Left lung (tissue), 10 donors: ENCODE data around the gene CELSR3. TPM values are rescaled to one million over a fixed set of nuclear protein-coding genes. Genes with fewer than 3 reads are reported as not detected.

Source experiments
- ATAC-seq: fragments of 200-7000 bp; cut with Tn5 transposase; one replicate; pipeline ENCODE4 v1.9.1; 2020; ENCODE audit warnings: moderate library complexity
- DNase-seq, 4 donors: peaks; one replicate each; pipeline ENCODE4 v3.0.0-alpha.2; 2013 to 2020
- H3K27ac ChIP-seq, 2 donors: fragments of 200-600 bp; sonication (generic) in 1 of 2; one replicate each; pipeline versions ENCODE4 v1.5.0 to v1.8.0; 2020 to 2021
- H3K27me3 ChIP-seq, 2 donors: fragments of 200-600 bp; sonication (generic) in 1 of 2; one replicate each; pipeline versions ENCODE4 v1.5.0 to v1.8.0; 2020 to 2021
- H3K36me3 ChIP-seq, 2 donors: fragments of 200-600 bp; sonication (generic) in 1 of 2; one replicate each; pipeline versions ENCODE4 v1.5.0 to v1.8.0; 2020 to 2021
- H3K4me1 ChIP-seq, 2 donors: fragments of 200-600 bp; one replicate each; pipeline ENCODE4 v1.8.0; 2021
- H3K4me3 ChIP-seq, 2 donors: fragments of 200-600 bp; sonication (generic) in 1 of 2; one replicate each; pipeline versions ENCODE4 v1.5.0 to v1.8.0; 2020 to 2021; ENCODE audit warnings: mild to moderate bottlenecking in 1 of 2
- H3K9me3 ChIP-seq, 2 donors: fragments of 200-600 bp; sonication (generic) in 1 of 2; one replicate each; pipeline versions ENCODE4 v1.5.0 to v1.8.0; 2020 to 2021
- CTCF ChIP-seq, 2 donors: fragments of 200-600 bp; sonication (generic) in 1 of 2; IDR thresholded peaks; one replicate each; pipeline versions ENCODE4 v1.5.0 to v1.8.0; 2021; ENCODE audit warnings: antibody characterized with exemption in 2 of 2
- intact Hi-C, 2 donors: fragments of 100-400 bp; cut with DNase I; formaldehyde crosslinking; loops; one replicate each; pipeline versions ENCODE4 v1.11.2 to v1.14.2; 2022
- polyA plus RNA-seq, 6 donors: library from polyadenylated mRNA; unstranded; fragments of 120-200 nt; gene quantifications; one replicate each; pipeline ENCODE4 v1.2.1, GENCODE V29; 2013; ENCODE audit not compliant: insufficient read length in 6 of 6
- total RNA-seq, 2 donors: library from RNA; stranded (reverse); fragmentation: NEBNext Ultra II Directional; extraction: Animal tissue kit (Norgen Biotek cat#: 25700); gene quantifications; one replicate each; pipeline ENCODE4 v1.2.1, GENCODE V29; 2021
- donor health status: DM: no; HTN: yes; CAD: no.
- donor health status: DM: no; HTN: no; CAD: no.

CELSR3 gene
- total and polyA plus RNA-seq, 8 donors = 0.79 to 1.7 (median 0.94) TPM

GRCh38 chr3:48688032-48688736 lies 25.5 kb upstream of the CELSR3 start:
- Histone ChIP-seq H3K4me1 (peaks cover 8 to 25% of the 10 kb centered on the region in 2 donors), H3K4me3 (no peak overlapping the region), H3K27me3 (no peaks in the 10 kb centered on the region), H3K27ac (no peak overlapping the region), H3K9me3 (no peaks in the 10 kb centered on the region), H3K36me3 (peaks cover 0 to 62% of the 10 kb centered on the region in 2 donors)
- DNase-seq (no peak), ATAC-seq (no peak)
- intact Hi-C loops = no loop called here
- TF ChIP-seq CTCF (IDR thresholded peaks at IDR 0.05) = no peak

- no peak overlapping the region for H3K27ac ChIP-seq
Measured at GRCh38 chr3:48687220-48687678, 24.6 kb upstream of the CELSR3 start.

GRCh38 chr3:48686538-48687219 lies 24.0 kb upstream of the CELSR3 start:
- DNase-seq (no peak), ATAC-seq (no peak)
- H3K9me3 ChIP-seq = no peaks in the 10 kb centered on the region
- peaks cover 0 to 54% of the 10 kb centered on the region in 2 donors for H3K36me3 ChIP-seq
- TF ChIP-seq CTCF (IDR thresholded peaks at IDR 0.05) = no peak
- H3K27ac ChIP-seq = peak overlapping the region in 1 of 2 donors; percentile 83
- H3K4me3 ChIP-seq = peak overlapping the region in 1 of 2 donors; percentile 78
- intact Hi-C loops = no loop called here
- H3K27me3 ChIP-seq = no peaks in the 10 kb centered on the region
- H3K4me1 ChIP-seq = peaks cover 8 to 25% of the 10 kb centered on the region in 2 donors

More at GRCh38 chr3:48687220-48687678, 24.6 kb upstream of the CELSR3 start:
- Histone ChIP-seq H3K9me3 (no peaks in the 10 kb centered on the region), H3K27me3 (no peaks in the 10 kb centered on the region), H3K4me1 (peaks cover 8 to 25% of the 10 kb centered on the region in 2 donors), H3K4me3 (no peak overlapping the region), H3K36me3 (peaks cover 0 to 54% of the 10 kb centered on the region in 2 donors)
- intact Hi-C loops = no loop called here
- TF ChIP-seq CTCF (IDR thresholded peaks at IDR 0.05) = no peak
- DNase-seq (no peak), ATAC-seq (no peak)

GRCh38 chr3:48685603-48686511 lies 23.2 kb upstream of the CELSR3 start, which contains the start of gene NCKIPSD:
Gene NCKIPSD (minus strand): TSS chr3:48685915. CDS start chr3:48685807, 108 bp downstream.
- TF ChIP-seq CTCF (IDR thresholded peaks at IDR 0.05) = peak; percentile 77 to 90
- Histone ChIP-seq H3K4me1 (peaks cover 8 to 25% of the 10 kb centered on the region in 2 donors), H3K4me3 (peak within 1 kb of the TSS; percentile 78 to 97), H3K27me3 (no peaks in the 10 kb centered on the region), H3K36me3 (peaks cover 0 to 54% of the 10 kb centered on the region in 2 donors), H3K9me3 (no peaks in the 10 kb centered on the region), H3K27ac (peak within 1 kb of the TSS; percentile 77 to 83)
- DNase-seq = peak; percentile 86 to 99 (median 92)
- intact Hi-C loops = no loop called here
- ATAC-seq = peak; percentile 97
